GM10266 (cell line): Measurements from ENCODE around the gene CLIP2.
"Not testable (repeated sequence)": the region's sequence is repeated elsewhere in the genome, so short reads cannot be mapped to it uniquely, and the experiment has no call there.

ENCODE experiments used
- DNase-seq: peaks from one replicate; pipeline ENCODE4 v3.0.0; 2012; ENCODE audit errors: extremely low spot score
- CTCF ChIP-seq: IDR thresholded peaks from 2 replicates; pipeline ENCODE4 v1.5.1; 2012; ENCODE audit warnings: mild to moderate bottlenecking, low read depth; ENCODE audit not compliant: control insufficient read depth, insufficient read depth; ENCODE audit errors: missing control alignments

CLIP2 gene

GRCh38 chr7:74387606-74388005 is 98.4 kb downstream of the CLIP2 start:
- no peak for TF ChIP-seq CTCF
- DNase-seq = no peak

GRCh38 chr7:74388880-74389415 is 99.7 kb downstream of the CLIP2 start:
- DNase-seq = no peak
- TF ChIP-seq CTCF = no peak

- peak; percentile 10 for TF ChIP-seq CTCF
- DNase-seq = not testable (repeated sequence)
Measured at GRCh38 chr7:74393722-74394121, 104.5 kb downstream of the CLIP2 start.

- not testable (repeated sequence) for DNase-seq
- TF ChIP-seq CTCF = peak; percentile 22
Measured at GRCh38 chr7:74394601-74395000, 105.4 kb downstream of the CLIP2 start.

- DNase-seq = no peak
- no peak for TF ChIP-seq CTCF
Measured at GRCh38 chr7:74395745-74396311, 106.6 kb downstream of the CLIP2 start.

GRCh38 chr7:74396993-74397392 is 107.8 kb downstream of the CLIP2 start:
- DNase-seq = no peak

More at GRCh38 chr7:74396993-74397392, 107.8 kb downstream of the CLIP2 start:
- no peak for TF ChIP-seq CTCF
